HepG2 (cell line): ENCODE measurements around the gene CCL19. TPM values are rescaled to one million over a fixed set of nuclear protein-coding genes. Genes with fewer than 3 reads are reported as not detected.

ENCODE experiments used
- CREB1 ChIP-seq, 2 experiments: fragments of 450-650 bp in 1 of 2; IDR thresholded peaks; 2 replicates each; pipeline ENCODE4 v1.6.1; 2016 to 2017; ENCODE audit warnings: control low read depth in 1 of 2, mild to moderate bottlenecking in 1 of 2, missing compliant biosample characterization in 1 of 2, missing genetic modification characterization in 1 of 2
- HDAC6 ChIP-seq: fragments of 200-600 bp; sonication (generic); IDR thresholded peaks from 2 replicates; pipeline ENCODE4 v1.7.0; 2017; ENCODE audit warnings: mild to moderate bottlenecking, antibody characterized with exemption, low read length, low read depth
- NAIF1 ChIP-seq: sonication (generic); formaldehyde crosslinking; IDR thresholded peaks from 2 replicates; pipeline ENCODE4 v1.5.0; 2020; ENCODE audit warnings: mild to moderate bottlenecking, missing genetic modification reagents, borderline replicate concordance
- POLR2AphosphoS5 ChIP-seq: IDR thresholded peaks from 2 replicates; pipeline ENCODE4 v1.6.1; 2012; ENCODE audit warnings: low read depth, low read length
- RBM39 ChIP-seq: fragments of 200-400 bp; formaldehyde crosslinking; IDR thresholded peaks from one replicate; pipeline ENCODE4 v1.6.1; 2018; ENCODE audit warnings: antibody characterized with exemption, mild to moderate bottlenecking, low read depth, low read length; ENCODE audit not compliant: poor library complexity, severe bottlenecking
- THYN1 ChIP-seq: sonication (generic); formaldehyde crosslinking; IDR thresholded peaks from 2 replicates; pipeline ENCODE4 v1.8.1; 2023; ENCODE audit warnings: low read depth, mild to moderate bottlenecking, moderate library complexity, missing genetic modification reagents, borderline replicate concordance
- TOPORS ChIP-seq: sonication (generic); formaldehyde crosslinking; IDR thresholded peaks from 2 replicates; pipeline ENCODE4 v1.8.0; 2023; ENCODE audit warnings: mild to moderate bottlenecking, missing genetic modification reagents
- TSC22D2 ChIP-seq: sonication (generic); formaldehyde crosslinking; IDR thresholded peaks from 2 replicates; pipeline ENCODE4 v1.5.1; 2020; ENCODE audit warnings: missing genetic modification reagents, mild to moderate bottlenecking, borderline replicate concordance
- XRCC5 ChIP-seq: fragments of 200-400 bp; formaldehyde crosslinking; optimal IDR thresholded peaks from 2 replicates; pipeline ENCODE3; 2017; ENCODE audit warnings: mild to moderate bottlenecking, low read length
- ZNF20 ChIP-seq: sonication (generic); formaldehyde crosslinking; IDR thresholded peaks from 2 replicates; pipeline ENCODE4 v1.4.0; 2020; ENCODE audit warnings: mild to moderate bottlenecking, moderate library complexity, missing genetic modification reagents
- ZNF207 ChIP-seq: fragments of 450-650 bp; IDR thresholded peaks from 2 replicates; pipeline ENCODE4 v1.6.1; 2016; ENCODE audit warnings: antibody characterized with exemption, borderline replicate concordance
- ZNF296 ChIP-seq: sonication (generic); formaldehyde crosslinking; conservative IDR thresholded peaks from 2 replicates; pipeline ENCODE4 v1.5.0; 2020; ENCODE audit warnings: mild to moderate bottlenecking, missing genetic modification reagents
- ZSCAN22 ChIP-seq: sonication (generic); formaldehyde crosslinking; IDR thresholded peaks from 2 replicates; pipeline ENCODE4 v1.4.0; 2020; ENCODE audit warnings: mild to moderate bottlenecking, missing genetic modification reagents
- polyA plus RNA-seq, 8 experiments: library from polyadenylated mRNA; depleted of rRNA in 3 of 8; stranded (reverse) in 7 of 8; unstranded in 1 of 8; fragments of >200 nt; fragmentation: Illumina TruSeq in 4 of 8; extraction: Trizol in 4 of 8; gene quantifications; 2 replicates each; pipeline versions ENCODE4 v1.2.1 to v1.2.3, GENCODE V29; 2011 to 2016; ENCODE audit warnings: low read depth in 4 of 8, missing spikeins in 1 of 8, mixed read lengths in 1 of 8; ENCODE audit not compliant: insufficient read depth in 1 of 8
- total RNA-seq, 5 experiments: library from RNA; depleted of rRNA; stranded (reverse); fragments of >200 nt; fragmentation: Illumina TruSeq; extraction: Trizol; gene quantifications; 2 replicates each; pipeline ENCODE4 v1.2.3, GENCODE V29; 2016; ENCODE audit warnings: low read depth in 1 of 5
- TF ChIP-seq, protein P1 (sequence below): sonication (generic); formaldehyde crosslinking; IDR thresholded peaks from 2 replicates; pipeline ENCODE4 v1.4.0; 2020; ENCODE audit warnings: missing genetic modification reagents, mild to moderate bottlenecking, borderline replicate concordance
- TF ChIP-seq, protein P2 (sequence below): IDR thresholded peaks from 2 replicates; pipeline ENCODE4 v1.6.1; 2016; ENCODE audit warnings: low read depth
- TF ChIP-seq, protein P3 (sequence below): sonication (generic); formaldehyde crosslinking; IDR thresholded peaks from 2 replicates; pipeline ENCODE4 v1.8.0; 2022; ENCODE audit warnings: missing genetic modification reagents, mild to moderate bottlenecking, borderline replicate concordance
- TF ChIP-seq, protein P4 (sequence below): sonication (generic); formaldehyde crosslinking; IDR thresholded peaks from 2 replicates; pipeline ENCODE4 v1.5.0; 2020; ENCODE audit warnings: mild to moderate bottlenecking, missing genetic modification reagents, moderate library complexity
- TF ChIP-seq, protein P5 (sequence below): sonication (generic); formaldehyde crosslinking; IDR thresholded peaks from 2 replicates; pipeline ENCODE4 v1.5.0; 2020; ENCODE audit warnings: mild to moderate bottlenecking, missing genetic modification reagents
- TF ChIP-seq, protein P6 (sequence below): IDR thresholded peaks from 2 replicates; pipeline ENCODE4 v1.6.1; 2016; ENCODE audit warnings: low read depth, borderline replicate concordance

CCL19 gene
- total and polyA plus RNA-seq, 2 of the 13 experiments (the other 11 are each of a cell fraction or from before 2014, with no cell fraction given), result not detected

DNA sequence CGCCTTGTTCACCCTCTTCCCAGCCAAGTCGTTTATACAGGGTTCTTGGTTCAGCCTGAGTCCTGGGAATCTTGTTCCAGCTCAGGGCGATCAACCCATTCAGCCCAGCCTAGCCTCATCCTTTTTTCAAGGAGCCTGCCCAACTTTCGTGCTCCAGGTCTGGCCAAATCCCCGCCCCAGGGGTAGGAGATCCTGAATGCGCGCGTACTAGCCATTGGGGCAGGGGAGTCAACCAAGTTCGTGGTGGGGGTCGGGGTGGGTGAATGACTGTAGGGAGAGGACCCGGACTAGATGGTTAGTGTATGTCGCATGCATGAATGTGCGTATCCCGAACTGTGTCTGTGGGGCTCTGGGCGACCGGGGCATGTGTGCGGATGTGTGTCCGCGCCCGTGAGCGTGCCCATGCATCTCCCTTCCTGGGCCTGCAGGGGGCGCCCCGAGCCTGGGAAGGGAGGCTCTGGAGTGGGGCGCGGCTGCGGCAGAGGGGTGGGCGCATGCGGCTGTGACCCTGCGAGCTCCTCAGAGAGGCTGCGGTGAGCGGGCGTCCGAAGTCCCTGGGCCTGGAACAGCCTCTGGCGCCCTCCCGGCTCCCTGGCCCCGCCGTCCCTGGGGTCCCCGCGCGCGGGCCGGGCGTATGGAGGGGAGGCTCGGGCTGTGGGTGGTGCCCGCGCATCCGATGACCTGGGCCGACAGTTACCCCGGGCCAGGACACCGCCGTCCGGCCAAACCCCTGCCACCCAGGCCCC lies 10.1 kb upstream of the CCL19 start (continued):
- TF ChIP-seq, protein P1, sequence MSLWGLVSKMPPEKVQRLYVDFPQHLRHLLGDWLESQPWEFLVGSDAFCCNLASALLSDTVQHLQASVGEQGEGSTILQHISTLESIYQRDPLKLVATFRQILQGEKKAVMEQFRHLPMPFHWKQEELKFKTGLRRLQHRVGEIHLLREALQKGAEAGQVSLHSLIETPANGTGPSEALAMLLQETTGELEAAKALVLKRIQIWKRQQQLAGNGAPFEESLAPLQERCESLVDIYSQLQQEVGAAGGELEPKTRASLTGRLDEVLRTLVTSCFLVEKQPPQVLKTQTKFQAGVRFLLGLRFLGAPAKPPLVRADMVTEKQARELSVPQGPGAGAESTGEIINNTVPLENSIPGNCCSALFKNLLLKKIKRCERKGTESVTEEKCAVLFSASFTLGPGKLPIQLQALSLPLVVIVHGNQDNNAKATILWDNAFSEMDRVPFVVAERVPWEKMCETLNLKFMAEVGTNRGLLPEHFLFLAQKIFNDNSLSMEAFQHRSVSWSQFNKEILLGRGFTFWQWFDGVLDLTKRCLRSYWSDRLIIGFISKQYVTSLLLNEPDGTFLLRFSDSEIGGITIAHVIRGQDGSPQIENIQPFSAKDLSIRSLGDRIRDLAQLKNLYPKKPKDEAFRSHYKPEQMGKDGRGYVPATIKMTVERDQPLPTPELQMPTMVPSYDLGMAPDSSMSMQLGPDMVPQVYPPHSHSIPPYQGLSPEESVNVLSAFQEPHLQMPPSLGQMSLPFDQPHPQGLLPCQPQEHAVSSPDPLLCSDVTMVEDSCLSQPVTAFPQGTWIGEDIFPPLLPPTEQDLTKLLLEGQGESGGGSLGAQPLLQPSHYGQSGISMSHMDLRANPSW (CRISPR knock-in tag), result no peak
- TF ChIP-seq ZNF20, result no peak
- TF ChIP-seq, protein P2, sequence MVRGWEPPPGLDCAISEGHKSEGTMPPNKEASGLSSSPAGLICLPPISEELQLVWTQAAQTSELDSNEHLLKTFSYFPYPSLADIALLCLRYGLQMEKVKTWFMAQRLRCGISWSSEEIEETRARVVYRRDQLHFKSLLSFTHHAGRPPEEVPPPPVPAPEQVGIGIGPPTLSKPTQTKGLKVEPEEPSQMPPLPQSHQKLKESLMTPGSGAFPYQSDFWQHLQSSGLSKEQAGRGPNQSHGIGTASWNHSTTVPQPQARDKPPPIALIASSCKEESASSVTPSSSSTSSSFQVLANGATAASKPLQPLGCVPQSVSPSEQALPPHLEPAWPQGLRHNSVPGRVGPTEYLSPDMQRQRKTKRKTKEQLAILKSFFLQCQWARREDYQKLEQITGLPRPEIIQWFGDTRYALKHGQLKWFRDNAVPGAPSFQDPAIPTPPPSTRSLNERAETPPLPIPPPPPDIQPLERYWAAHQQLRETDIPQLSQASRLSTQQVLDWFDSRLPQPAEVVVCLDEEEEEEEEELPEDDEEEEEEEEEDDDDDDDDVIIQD (CRISPR knock-in tag), result no peak
- no peak for TF ChIP-seq CREB1 (IDR thresholded peaks at IDR 0.05)
- TF ChIP-seq CREB1 (CRISPR knock-in tag; IDR thresholded peaks at IDR 0.05), result no peak
- TF ChIP-seq XRCC5, result peak; percentile 75
- TF ChIP-seq, protein P3, sequence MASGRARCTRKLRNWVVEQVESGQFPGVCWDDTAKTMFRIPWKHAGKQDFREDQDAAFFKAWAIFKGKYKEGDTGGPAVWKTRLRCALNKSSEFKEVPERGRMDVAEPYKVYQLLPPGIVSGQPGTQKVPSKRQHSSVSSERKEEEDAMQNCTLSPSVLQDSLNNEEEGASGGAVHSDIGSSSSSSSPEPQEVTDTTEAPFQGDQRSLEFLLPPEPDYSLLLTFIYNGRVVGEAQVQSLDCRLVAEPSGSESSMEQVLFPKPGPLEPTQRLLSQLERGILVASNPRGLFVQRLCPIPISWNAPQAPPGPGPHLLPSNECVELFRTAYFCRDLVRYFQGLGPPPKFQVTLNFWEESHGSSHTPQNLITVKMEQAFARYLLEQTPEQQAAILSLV, result no peak
- TF ChIP-seq, protein P4, sequence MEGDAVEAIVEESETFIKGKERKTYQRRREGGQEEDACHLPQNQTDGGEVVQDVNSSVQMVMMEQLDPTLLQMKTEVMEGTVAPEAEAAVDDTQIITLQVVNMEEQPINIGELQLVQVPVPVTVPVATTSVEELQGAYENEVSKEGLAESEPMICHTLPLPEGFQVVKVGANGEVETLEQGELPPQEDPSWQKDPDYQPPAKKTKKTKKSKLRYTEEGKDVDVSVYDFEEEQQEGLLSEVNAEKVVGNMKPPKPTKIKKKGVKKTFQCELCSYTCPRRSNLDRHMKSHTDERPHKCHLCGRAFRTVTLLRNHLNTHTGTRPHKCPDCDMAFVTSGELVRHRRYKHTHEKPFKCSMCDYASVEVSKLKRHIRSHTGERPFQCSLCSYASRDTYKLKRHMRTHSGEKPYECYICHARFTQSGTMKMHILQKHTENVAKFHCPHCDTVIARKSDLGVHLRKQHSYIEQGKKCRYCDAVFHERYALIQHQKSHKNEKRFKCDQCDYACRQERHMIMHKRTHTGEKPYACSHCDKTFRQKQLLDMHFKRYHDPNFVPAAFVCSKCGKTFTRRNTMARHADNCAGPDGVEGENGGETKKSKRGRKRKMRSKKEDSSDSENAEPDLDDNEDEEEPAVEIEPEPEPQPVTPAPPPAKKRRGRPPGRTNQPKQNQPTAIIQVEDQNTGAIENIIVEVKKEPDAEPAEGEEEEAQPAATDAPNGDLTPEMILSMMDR (CRISPR knock-in tag), result peak; percentile 89
- no peak for TF ChIP-seq POLR2AphosphoS5
- no peak for TF ChIP-seq HDAC6
- TF ChIP-seq, protein P5, sequence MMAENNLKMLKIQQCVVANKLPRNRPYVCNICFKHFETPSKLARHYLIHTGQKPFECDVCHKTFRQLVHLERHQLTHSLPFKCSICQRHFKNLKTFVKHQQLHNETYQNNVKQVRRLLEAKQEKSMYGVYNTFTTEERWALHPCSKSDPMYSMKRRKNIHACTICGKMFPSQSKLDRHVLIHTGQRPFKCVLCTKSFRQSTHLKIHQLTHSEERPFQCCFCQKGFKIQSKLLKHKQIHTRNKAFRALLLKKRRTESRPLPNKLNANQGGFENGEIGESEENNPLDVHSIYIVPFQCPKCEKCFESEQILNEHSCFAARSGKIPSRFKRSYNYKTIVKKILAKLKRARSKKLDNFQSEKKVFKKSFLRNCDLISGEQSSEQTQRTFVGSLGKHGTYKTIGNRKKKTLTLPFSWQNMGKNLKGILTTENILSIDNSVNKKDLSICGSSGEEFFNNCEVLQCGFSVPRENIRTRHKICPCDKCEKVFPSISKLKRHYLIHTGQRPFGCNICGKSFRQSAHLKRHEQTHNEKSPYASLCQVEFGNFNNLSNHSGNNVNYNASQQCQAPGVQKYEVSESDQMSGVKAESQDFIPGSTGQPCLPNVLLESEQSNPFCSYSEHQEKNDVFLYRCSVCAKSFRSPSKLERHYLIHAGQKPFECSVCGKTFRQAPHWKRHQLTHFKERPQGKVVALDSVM (CRISPR knock-in tag), result peak; percentile 13; the same call in 1 of the 2 replicates
- no peak for TF ChIP-seq ZNF207
- TF ChIP-seq TSC22D2, result no peak
- no peak for TF ChIP-seq ZNF296 (CRISPR knock-in tag)
- TF ChIP-seq NAIF1, result no peak
- no peak for TF ChIP-seq ZSCAN22 (CRISPR knock-in tag)
- TF ChIP-seq, protein P6, sequence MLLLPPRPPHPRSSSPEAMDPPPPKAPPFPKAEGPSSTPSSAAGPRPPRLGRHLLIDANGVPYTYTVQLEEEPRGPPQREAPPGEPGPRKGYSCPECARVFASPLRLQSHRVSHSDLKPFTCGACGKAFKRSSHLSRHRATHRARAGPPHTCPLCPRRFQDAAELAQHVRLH (CRISPR knock-in tag), result 0 out of 2 replicates have a peak, but pooled peaks have one; percentile 49
- no peak for TF ChIP-seq TOPORS (CRISPR knock-in tag)
- TF ChIP-seq THYN1, result no peak
- no peak for TF ChIP-seq RBM39
